ENCODE data around the gene SLC4A4.

SLC4A4 gene

DNA sequence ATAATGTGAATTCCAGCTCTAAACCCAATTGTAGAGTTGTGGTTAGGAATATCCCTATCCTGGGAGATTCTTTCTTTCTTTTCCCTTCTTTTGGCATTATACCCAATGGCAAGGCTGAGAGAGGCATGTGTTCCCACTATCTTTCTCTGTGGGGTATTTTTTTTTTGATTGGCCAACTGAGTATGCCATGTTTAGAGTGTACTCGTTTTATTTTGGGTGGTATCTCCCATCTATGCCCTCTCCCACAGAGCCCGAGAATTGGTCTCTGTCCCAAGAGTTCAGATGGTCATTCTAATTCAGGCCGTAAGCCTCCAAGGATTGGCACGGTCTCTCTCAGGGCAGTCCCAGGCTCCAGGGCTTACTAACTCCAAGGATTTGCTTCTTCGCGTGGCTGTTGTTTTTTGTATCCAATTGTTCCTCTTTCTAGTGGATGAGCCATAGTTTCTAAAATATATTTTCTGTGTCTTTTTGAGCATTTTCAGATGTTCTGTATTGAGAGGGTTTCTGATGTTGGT is 198.8 kb downstream of the SLC4A4 start:
- TF ChIP-seq CTCF (IDR thresholded peaks at IDR 0.05; ENCODE audit: low read length) (no peak), EZH2 (IDR thresholded peaks at IDR 0.05; ENCODE audit: borderline replicate concordance, low read length) (no peak)
- H3F3A ChIP-seq (ENCODE audit: insufficient read depth, low read length), result no peaks in the 10 kb centered on the region
- no peak overlapping the region for H2AFZ ChIP-seq (ENCODE audit: low read length)
- H3K9ac ChIP-seq (ENCODE audit: low read length), result no peak overlapping the region
- no peak overlapping the region for H3K27ac ChIP-seq (ENCODE audit: low read depth, low read length, poor library complexity, severe bottlenecking)
- no peaks in the 10 kb centered on the region for H3K4me1 ChIP-seq (ENCODE audit: insufficient read depth, low read length, severe bottlenecking)
- H3K9me3 ChIP-seq (ENCODE audit: low read length), result no peaks in the 10 kb centered on the region
- H3K4me2 ChIP-seq (ENCODE audit: low read length), result no peak overlapping the region
- no peak overlapping the region for H3K4me3 ChIP-seq (ENCODE audit: low read depth, low read length, poor library complexity, severe bottlenecking)
- H4K20me1 ChIP-seq (ENCODE audit: insufficient read depth, low read length), result no peaks in the 10 kb centered on the region
- no peaks in the 10 kb centered on the region for H3K36me3 ChIP-seq (ENCODE audit: insufficient read depth, low read length)
- H3K79me2 ChIP-seq (ENCODE audit: insufficient read depth, low read length), result no peaks in the 10 kb centered on the region
- no peaks in the 10 kb centered on the region for H3K27me3 ChIP-seq (ENCODE audit: insufficient read depth, low read length)
- H3K9me2 ChIP-seq (ENCODE audit: low read depth, low read length), result no peaks in the 10 kb centered on the region

DNA sequence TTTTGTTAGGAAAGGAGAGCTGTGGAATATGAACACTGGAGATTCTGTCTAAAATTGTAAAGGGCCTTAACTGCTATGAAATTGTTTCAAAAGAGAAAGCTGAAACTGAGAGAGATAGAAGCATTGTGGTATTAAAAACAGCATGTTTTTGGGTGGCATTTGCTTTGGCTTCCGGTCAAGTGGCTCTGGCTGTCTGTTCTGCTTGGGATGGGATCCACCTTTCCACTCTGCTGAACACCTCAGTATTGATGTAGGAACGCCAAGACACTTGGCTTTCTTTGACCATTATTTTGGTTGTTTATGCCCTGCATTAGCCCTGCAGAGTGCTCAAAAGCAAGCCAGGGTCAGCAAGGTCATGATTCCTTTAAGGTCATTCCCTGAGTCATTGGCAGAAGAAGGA is 199.7 kb downstream of the SLC4A4 start:
- no peaks in the 10 kb centered on the region for H3K36me3 ChIP-seq (ENCODE audit: insufficient read depth, low read length)
- H4K20me1 ChIP-seq (ENCODE audit: insufficient read depth, low read length), result no peaks in the 10 kb centered on the region
- no peak for TF ChIP-seq EZH2 (IDR thresholded peaks at IDR 0.05; ENCODE audit: borderline replicate concordance, low read length)
- TF ChIP-seq CTCF (IDR thresholded peaks at IDR 0.05; ENCODE audit: low read length), result no peak
- H3F3A ChIP-seq (ENCODE audit: insufficient read depth, low read length), result no peaks in the 10 kb centered on the region
- no peaks in the 10 kb centered on the region for H3K9me3 ChIP-seq (ENCODE audit: low read length)
- no peaks in the 10 kb centered on the region for H3K9me2 ChIP-seq (ENCODE audit: low read depth, low read length)
- H3K4me3 ChIP-seq (ENCODE audit: low read depth, low read length, poor library complexity, severe bottlenecking), result no peak overlapping the region
- H3K4me2 ChIP-seq (ENCODE audit: low read length), result no peak overlapping the region
- no peak overlapping the region for H3K9ac ChIP-seq (ENCODE audit: low read length)
- H3K27me3 ChIP-seq (ENCODE audit: insufficient read depth, low read length), result no peaks in the 10 kb centered on the region
- no peak overlapping the region for H3K27ac ChIP-seq (ENCODE audit: low read depth, low read length, poor library complexity, severe bottlenecking)
- no peaks in the 10 kb centered on the region for H3K4me1 ChIP-seq (ENCODE audit: insufficient read depth, low read length, severe bottlenecking)
- no peaks in the 10 kb centered on the region for H3K79me2 ChIP-seq (ENCODE audit: insufficient read depth, low read length)
- H2AFZ ChIP-seq (ENCODE audit: low read length), result no peak overlapping the region

GRCh38 chr4:71540749-71541269 is 202.0 kb downstream of the SLC4A4 start:
- no peaks in the 10 kb centered on the region for H3K79me2 ChIP-seq (ENCODE audit: insufficient read depth, low read length)
- H3K27me3 ChIP-seq (ENCODE audit: insufficient read depth, low read length), result no peaks in the 10 kb centered on the region
- no peaks in the 10 kb centered on the region for H3K9me3 ChIP-seq (ENCODE audit: low read length)
- H4K20me1 ChIP-seq (ENCODE audit: insufficient read depth, low read length), result no peaks in the 10 kb centered on the region
- no peaks in the 10 kb centered on the region for H3F3A ChIP-seq (ENCODE audit: insufficient read depth, low read length)
- H2AFZ ChIP-seq (ENCODE audit: low read length), result no peak overlapping the region
- H3K27ac ChIP-seq (ENCODE audit: low read depth, low read length, poor library complexity, severe bottlenecking), result no peak overlapping the region
- TF ChIP-seq EZH2 (IDR thresholded peaks at IDR 0.05; ENCODE audit: borderline replicate concordance, low read length) (no peak), CTCF (IDR thresholded peaks at IDR 0.05; ENCODE audit: low read length) (no peak)
- no peaks in the 10 kb centered on the region for H3K36me3 ChIP-seq (ENCODE audit: insufficient read depth, low read length)
- H3K9me2 ChIP-seq (ENCODE audit: low read depth, low read length), result no peaks in the 10 kb centered on the region
- H3K4me3 ChIP-seq (ENCODE audit: low read depth, low read length, poor library complexity, severe bottlenecking), result no peak overlapping the region
- no peak overlapping the region for H3K4me2 ChIP-seq (ENCODE audit: low read length)
- H3K4me1 ChIP-seq (ENCODE audit: insufficient read depth, low read length, severe bottlenecking), result no peaks in the 10 kb centered on the region
- no peak overlapping the region for H3K9ac ChIP-seq (ENCODE audit: low read length)
